Measurements from ENCODE around the gene KCNV2.
"Not testable (repeated sequence)": the region's sequence is repeated elsewhere in the genome, so short reads cannot be mapped to it uniquely, and the experiment has no call there.

Gene KCNV2

DNA sequence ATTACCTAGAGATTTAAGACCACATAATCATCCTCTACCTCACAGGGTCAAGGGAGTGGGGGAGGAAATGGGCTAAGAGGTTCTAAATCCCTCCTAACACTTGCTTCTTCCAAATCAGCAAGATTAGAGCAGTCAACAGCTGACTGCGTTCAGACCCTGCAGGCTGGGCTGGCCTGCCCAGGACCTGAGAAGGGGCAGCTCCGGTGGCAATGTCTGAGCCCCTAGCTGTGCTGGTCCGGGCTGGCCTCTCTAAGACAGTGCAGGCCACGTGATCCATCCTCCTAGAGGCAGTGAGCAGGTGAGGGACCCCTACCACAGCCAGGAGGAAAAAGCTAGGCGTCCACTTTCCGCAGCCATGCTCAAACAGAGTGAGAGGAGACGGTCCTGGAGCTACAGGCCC, at the start of gene KCNV2:
Gene KCNV2, plus strand, starts transcription at position 126 of the 400 bp plus-strand sequence. Its CDS starts 230 bp downstream, at position 356.
- no peak for DNase-seq (ENCODE audit: low read depth)

DNA sequence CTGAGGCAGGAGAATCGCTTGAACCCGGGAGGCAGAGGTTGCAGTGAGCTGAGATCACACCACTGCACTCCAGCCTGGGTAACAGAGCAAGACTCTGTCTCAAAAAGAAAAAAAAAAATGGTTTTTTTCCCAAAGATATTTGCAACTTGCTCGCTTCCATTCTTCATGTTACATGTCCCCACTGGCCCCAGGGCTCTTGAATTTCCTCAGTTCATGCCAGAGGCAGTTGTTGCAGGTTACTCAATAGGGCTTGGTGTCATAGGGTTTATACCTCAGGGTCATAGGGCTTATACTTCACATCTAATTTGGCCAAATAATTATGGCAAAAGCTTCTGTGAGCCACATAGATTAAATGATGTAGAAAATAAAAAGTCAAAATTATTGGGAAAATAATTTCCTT, 44.1 kb upstream of the KCNV2 start:
- no peak for DNase-seq (ENCODE audit: low read depth)

DNA sequence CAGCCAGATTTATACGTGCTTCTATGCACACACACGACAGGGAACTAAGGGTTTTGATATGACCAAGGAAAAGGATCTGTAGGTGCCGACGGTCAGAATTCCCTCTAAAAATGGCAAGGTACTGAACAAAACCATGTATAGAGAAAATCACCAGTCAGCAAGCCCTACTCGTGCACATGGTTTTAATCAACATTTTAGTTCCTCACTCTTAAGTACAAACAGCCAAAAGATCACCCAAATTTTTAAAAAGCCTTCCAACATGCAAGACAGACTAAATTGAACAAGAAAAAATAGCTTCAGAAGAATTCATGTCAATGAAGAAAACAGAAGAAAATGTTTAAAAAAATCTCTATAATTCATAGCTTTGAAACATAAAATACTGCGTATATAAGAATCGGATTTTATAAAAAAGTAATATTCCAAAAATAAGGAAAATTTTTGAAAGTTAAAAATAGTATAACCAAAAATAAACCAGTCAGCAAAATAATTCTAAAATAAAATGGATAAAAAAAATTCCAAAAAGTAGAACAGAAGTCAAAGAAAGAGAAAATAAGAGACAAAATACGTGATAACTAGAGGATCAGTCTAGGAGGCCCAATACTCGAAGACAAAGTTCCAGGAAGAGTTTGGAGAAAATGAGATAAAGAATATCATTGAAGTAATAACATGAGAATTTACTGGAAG, 43.0 kb upstream of the KCNV2 start:
- DNase-seq (ENCODE audit: low read depth), result no peak

DNA sequence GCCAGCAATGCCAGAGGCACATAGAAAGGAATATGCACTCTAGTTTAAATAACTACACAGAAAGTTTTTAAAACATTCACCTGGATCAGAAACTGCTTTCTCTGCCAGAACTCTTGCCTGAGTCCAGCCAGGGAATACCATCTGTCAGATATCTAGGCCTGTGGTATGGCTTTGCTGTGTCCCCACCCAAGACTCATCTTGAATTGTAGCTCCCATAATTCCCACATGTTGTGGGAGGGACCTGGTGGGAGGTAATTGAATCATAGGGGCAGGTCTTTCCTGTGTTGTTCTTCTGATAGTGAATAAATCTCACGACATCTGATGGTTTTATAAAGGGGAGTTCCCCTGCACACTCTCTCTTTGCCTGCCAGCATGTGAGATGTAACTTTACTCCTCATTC, 41.5 kb upstream of the KCNV2 start:
- DNase-seq (ENCODE audit: low read depth), result no peak

DNA sequence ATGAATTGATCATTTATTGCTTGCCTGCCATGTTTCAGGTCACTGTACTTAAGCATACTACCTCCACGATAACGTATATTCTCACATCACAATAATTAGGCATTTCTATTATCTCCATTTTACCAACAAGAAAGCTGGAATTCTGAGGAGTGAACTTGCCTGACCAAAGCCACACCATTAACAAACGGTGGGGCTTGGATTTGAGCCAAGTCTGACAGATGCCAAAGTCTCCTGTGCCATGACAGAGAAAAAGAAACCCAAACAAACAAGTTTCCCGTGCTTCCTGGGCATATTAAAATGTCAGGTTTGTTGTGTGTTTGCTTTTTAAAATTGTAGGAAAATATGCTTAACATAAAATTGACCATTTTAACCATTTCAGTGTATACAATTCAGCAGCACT, 40.8 kb upstream of the KCNV2 start:
- no peak for DNase-seq (ENCODE audit: low read depth)

DNA sequence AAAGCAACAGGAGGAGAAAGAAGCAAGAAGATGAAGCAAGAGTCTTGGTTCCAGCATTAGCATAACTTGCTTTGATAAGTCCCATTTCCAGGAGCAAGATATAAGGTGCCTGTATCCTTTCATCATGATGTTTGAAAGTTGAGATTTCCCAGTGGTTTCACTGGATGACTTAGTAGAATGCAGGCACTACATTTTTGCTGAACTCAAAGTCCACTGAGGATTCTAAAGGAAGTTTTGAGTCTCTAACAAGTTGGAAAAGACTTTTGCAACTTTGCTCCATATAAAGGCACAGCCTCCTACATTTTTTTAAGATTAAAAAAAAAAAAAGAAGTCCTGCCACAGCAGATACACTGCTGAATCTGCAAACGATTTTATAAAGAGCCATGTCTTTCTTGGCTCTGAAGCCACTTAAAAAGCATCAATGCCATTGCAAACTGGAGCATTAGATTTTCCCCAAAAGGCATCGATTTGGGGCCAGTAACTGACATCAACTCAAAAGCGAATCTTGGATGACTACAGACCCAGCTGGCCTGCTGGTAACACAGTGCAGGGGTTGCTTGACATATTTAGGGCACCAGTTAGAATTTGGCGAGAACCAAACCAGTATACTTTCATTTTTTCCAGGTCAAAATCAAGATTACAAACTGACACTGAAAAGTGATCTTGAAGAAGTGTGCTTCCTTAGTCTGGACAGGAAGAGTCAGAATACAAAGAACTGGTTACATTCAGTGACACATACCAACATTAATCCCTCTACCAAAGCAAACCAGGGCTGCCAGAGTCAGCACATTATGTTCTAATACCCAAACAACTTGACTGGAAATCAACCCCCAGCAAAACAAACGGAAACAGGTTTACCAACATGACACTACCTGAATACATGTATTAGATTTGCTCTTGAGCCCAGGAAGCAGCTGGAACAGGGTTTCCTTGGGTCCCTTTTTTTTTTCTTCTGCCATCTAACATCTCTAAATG, 39.1 kb upstream of the KCNV2 start:
- DNase-seq (ENCODE audit: low read depth), result peak; percentile 33

DNA sequence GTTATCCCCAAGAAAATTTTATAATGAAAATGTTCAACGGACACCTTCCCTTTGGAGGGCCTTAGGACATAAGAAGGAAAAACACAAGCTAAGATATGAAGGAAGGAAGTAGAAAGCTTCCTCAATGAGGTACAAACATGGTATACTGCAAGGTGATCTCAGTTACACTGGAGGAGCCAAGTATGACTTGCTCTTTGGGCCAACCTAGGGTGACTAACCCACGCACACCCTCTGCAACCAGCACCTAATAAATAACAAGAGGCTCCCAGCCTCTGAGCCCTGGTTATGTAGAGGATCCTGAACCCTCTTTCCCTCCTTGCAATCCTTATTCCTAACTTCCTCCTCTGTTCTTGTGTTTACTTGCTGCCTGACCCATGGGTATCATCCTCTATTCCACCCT, 38.3 kb upstream of the KCNV2 start:
- no peak for DNase-seq (ENCODE audit: low read depth)

DNA sequence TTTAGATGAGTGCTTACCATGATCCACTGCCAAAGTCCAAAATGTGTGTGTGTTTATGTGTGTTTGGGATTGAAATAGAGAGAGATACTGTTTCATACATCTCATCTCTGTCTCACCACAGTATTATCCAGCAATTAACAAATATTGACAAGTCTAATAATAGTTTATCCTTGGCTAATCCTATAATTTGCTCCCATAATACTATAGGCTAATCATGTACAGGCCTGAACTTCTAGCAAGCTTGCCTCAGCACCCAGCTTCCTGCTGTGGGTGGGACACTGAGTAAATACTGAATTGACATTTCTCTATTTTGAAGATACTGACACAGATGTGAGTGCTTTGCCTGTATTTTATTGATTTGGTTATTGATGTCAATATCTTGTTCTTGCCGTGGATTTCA, 35.3 kb upstream of the KCNV2 start:
- DNase-seq (ENCODE audit: low read depth), result no peak

DNA sequence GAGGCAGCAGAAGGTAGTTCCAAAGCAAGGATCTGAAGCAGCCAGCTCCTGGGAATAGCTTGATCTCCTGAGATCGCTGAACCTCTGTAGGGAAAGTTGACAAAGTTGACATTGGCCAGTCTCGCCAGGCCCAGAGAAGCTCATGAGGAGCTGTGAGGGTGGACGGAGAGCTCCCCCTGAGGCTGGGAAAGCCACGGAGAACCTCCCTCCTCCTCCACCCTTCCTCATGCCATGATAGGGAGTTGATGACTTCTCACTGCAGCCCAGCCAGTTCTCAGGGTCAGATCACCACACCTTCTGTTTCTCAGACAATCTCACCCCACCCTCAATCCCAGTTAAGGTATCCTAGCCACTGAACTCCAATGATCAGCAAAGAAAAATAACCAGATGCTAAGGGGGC, 30.4 kb upstream of the KCNV2 start:
- no peak for DNase-seq (ENCODE audit: low read depth)

DNA sequence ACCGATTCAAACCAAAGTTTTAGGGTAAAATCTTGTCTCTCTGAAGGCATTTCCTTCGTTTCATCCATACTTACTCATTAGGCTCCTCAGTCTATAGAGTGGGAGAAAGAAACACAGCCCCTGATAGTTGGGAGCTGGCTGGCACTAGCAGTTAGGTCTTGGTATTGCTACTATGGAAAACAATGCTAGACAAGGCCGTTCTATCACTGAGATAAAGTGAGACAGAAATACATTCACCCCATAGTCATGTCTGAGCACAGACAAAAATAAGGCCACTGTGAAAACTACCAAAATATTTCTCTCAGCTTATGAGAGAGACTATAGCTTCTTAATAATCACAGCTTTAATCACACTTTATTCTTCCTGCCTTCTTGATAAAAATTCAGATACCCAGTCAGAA, 28.7 kb upstream of the KCNV2 start:
- DNase-seq (ENCODE audit: low read depth), result no peak

DNA sequence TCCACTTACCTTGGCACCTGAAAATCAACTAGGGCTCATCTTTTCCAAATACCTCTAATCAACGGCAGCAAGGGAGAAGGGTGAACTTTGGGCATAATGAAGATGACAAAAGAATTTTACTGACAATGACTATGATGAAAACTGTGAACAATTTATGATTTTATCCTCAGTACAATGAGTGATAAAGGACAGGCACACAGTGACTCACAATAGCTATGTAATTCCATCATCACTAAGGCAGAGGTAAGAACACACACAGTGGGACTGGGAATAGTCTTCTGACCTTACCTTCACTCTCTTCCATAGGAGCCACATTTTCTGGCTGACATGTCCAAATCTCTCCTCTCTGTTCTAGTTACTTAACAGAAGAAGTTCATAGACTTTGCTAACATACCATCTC, 26.1 kb upstream of the KCNV2 start:
- no peak for DNase-seq (ENCODE audit: low read depth)

DNA sequence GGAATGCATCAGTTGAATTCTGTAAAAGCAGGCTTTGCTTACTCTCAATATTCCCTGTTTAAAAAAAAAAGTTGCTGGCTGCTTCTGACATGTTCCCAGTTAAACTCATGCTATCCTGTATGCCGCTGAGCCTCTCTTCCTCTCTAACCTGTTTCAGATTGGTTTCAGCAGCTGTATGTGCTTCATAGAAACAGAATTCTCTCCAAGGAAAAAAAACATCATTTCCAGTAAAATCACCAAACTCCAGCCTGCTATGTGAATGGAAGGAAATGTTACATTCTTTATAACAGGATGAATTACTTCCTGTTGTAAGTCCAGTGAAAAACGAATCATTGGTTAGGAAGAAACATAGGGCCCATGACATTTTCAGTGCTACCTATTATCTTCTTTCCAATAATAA, 25.7 kb upstream of the KCNV2 start:
- no peak for DNase-seq (ENCODE audit: low read depth)

DNA sequence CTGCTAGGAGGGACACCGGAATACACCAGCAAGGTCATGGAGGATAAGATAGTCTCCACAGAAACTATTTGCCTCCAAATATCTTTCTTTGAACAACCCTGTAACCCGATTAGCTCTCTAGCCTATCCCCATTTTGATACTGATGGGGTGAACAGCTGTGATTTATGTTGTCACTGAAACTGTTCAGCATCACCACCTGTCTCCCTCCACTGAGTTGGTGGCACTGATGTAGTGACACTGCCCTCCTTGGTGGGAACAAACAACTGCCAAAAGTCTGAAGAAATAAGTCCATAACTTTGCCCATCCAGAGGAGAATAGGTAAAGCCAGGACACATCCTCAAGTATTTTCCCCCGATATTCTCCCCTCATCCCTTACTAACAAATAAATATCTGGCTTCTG, 24.3 kb upstream of the KCNV2 start:
- DNase-seq (ENCODE audit: low read depth), result no peak

DNA sequence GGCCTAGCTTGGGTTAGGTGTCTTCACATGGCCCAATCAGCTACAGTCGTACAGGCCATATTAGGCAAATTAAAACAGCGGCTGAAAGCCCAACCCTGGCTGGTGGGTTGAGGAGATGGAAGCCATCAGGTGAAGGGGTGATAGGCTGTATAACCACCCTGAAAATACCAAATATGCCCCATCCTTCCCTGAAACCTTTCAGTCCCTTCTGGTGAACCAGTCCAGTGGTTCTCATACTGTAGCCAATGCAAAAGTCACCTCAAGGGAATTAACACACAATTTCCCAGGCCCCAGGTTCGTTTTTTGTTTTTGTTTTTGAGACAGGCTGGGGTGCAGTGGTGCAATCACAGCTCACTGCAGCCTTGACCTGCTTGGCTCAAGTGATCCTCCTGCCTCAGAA, 19.8 kb upstream of the KCNV2 start:
- DNase-seq (ENCODE audit: low read depth), result no peak

DNA sequence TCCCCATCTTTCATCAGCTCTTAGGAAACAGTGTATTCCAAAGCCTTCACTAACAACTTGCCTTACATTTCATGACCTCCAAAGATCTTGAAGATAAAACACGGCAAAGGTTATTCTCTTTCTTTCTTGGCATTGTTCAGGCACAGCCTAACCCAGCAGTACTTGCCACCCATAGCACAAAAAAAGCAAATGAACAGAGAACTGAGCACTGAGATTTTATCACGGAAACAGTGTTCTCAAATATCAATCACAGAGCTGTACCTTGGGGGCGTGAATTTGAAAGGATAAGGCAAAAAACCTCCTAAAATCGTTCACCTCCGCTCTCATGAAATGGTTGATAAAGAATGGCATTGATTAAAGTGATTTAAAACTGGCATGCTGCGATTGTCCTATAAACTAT, 16.9 kb upstream of the KCNV2 start:
- DNase-seq (ENCODE audit: low read depth), result no peak

DNA sequence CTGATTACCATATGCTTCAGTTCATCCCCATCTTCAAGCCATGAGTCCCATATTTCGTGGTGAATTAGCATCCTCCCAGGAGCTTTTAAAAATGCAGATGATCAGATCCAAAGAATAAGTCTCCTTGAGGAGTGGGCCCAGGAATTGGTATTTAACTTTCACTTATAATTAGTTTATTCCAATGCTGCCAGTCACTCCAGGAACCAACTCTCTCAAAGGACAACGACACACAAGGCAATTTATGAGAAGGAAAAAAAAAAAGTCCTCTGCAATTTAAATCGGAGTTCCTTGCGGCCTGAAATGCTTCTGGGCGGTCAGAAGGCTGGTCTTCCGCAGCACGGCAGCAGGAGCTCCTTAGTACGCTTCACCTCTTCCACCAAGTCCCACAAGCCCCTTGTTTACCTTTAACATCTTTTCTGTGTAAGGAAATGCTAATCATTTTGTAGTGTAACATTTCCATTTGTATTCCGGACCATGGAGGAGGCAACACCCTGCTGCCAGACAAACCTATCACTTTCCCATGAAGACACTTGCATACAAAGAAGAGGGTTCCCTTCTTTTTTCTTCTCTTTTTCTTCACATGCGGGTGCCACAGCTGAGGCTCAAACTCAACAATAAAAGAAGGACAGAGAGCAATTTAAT, 16.3 kb upstream of the KCNV2 start:
- no peak for DNase-seq (ENCODE audit: low read depth)

DNA sequence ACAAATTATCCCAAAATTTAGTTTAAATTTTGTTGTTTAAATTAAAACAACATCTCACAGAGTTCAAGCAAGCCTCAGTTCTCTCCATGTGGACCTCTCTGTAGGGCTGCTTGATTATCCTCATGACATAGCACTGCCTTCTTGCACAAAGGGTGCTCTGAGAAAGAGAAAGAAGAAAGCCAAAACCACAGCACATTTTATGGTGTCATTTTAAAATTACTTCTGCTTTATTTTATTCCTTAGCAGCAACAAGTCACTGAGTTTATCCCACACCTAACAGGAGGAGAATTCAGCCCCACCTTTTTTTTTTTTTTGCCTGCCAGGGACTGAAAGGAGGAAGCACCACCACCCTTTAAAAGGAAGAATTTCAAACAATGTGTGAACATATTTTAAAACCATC, 12.8 kb upstream of the KCNV2 start:
- DNase-seq (ENCODE audit: low read depth), result peak; percentile 10

DNA sequence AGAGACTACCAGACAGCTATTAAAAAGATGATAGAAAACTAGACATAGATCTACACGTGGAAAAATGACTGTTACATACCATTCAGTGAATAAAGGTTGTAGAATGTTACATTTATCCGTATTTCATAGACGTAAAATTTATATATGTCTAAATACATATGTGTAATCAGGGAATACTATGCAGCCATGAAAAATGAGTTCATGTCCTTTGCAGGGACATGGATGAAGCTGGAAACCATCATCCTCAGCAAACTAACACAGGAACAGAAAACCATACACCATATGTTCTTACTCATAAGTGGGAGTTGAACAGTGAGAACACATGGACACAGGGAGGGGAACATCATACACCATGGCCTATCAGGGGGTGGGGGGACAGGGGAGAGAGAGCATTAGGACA, 10.1 kb upstream of the KCNV2 start:
- not testable (repeated sequence) for DNase-seq (ENCODE audit: low read depth)

DNA sequence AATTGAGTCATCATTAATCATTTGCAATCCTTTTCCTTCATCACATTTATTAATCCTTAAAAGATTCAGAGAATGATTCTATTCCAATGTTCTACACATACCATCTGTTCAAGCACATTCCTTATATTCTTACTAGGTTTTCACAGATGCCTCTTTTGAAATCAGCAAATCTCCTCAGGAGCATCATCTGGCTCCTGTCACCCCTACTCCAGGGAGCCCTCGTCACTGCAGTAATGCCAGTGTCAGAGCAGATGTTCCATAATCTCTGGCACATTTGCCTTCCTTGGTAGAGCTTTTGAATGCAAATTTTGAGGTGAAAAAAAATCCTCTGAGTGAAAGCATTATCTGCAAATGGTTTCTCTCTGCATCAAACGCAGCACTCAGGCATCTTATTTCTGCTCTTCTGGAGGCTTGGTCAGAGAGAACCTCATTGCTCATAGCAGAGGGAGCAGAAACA, 7.6 kb upstream of the KCNV2 start:
- no peak for DNase-seq (ENCODE audit: low read depth)

DNA sequence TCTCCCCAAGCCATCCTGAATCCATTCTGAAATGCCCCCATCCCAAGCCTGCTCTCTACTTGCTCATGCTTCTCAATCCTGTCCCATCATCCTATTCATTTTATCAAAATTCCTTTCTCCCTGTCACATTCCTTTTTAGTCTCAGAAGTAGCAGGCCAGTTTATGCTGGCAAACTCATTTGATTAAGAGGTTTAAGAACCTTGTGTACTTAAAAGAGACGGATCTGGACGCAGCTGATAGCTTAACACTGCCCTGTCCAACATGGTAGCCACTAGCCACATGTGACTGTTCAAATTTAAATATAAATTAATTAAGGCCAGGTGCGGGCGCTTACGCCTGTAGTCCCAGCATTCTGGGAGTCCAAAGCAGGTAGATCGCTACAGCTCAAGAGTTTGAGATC, 5.6 kb upstream of the KCNV2 start:
- no peak for DNase-seq (ENCODE audit: low read depth)

DNA sequence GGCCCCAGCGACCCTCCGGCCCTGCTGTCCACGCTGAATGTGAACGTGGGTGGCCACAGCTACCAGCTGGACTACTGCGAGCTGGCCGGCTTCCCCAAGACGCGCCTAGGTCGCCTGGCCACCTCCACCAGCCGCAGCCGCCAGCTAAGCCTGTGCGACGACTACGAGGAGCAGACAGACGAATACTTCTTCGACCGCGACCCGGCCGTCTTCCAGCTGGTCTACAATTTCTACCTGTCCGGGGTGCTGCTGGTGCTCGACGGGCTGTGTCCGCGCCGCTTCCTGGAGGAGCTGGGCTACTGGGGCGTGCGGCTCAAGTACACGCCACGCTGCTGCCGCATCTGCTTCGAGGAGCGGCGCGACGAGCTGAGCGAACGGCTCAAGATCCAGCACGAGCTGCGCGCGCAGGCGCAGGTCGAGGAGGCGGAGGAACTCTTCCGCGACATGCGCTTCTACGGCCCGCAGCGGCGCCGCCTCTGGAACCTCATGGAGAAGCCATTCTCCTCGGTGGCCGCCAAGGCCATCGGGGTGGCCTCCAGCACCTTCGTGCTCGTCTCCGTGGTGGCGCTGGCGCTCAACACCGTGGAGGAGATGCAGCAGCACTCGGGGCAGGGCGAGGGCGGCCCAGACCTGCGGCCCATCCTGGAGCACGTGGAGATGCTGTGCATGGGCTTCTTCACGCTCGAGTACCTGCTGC, 839 bp downstream of the KCNV2 start:
- no peak for DNase-seq (ENCODE audit: low read depth)

DNA sequence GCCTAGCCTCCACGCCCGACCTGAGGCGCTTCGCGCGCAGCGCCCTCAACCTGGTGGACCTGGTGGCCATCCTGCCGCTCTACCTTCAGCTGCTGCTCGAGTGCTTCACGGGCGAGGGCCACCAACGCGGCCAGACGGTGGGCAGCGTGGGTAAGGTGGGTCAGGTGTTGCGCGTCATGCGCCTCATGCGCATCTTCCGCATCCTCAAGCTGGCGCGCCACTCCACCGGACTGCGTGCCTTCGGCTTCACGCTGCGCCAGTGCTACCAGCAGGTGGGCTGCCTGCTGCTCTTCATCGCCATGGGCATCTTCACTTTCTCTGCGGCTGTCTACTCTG, 1.4 kb downstream of the KCNV2 start:
- no peak for DNase-seq (ENCODE audit: low read depth)
